Uterus (tissue), 2 donors: ENCODE measurements around the gene MIS18BP1.
"Not testable (repeated sequence)": the region's sequence is repeated elsewhere in the genome, so short reads cannot be mapped to it uniquely, and the experiment has no call there.

Experiments used
- CTCF ChIP-seq, 4 experiments: fragments of 200-600 bp in 2 of 4; fragments of 450-650 bp in 2 of 4; sonication (generic) in 2 of 4; IDR thresholded peaks; one replicate each; pipeline ENCODE4 v1.5.1; 2016 to 2019; ENCODE audit warnings: antibody characterized with exemption in 4 of 4, mild to moderate bottlenecking in 2 of 4, moderate library complexity in 1 of 4
- POLR2A ChIP-seq, 2 donors: fragments of 450-650 bp; IDR thresholded peaks; one replicate each; pipeline ENCODE4 v1.6.1; 2016; ENCODE audit warnings: antibody characterized with exemption in 2 of 2, mild to moderate bottlenecking in 1 of 2, moderate library complexity in 1 of 2

- not testable (repeated sequence) for TF ChIP-seq CTCF, POLR2A (IDR thresholded peaks at IDR 0.05)
Measured at GRCh38 chr14:45294796-45295195, 41.8 kb upstream of the MIS18BP1 start.
